GM12891 (cell line): ENCODE measurements around the gene EPHB4.

Source experiments
- PAX5 ChIP-seq: IDR thresholded peaks from 2 replicates; pipeline ENCODE4 v1.6.1; 2011; ENCODE audit warnings: low read length, moderate library complexity, mild to moderate bottlenecking; ENCODE audit not compliant: insufficient read depth, severe bottlenecking
- POLR2A ChIP-seq: IDR thresholded peaks from 2 replicates; pipeline ENCODE4 v1.6.1; 2011; ENCODE audit warnings: low read depth, low read length, control low read depth
- POLR2AphosphoS5 ChIP-seq: IDR thresholded peaks from 2 replicates; pipeline ENCODE4 v1.6.1; 2011; ENCODE audit warnings: low read depth, low read length, control low read depth
- SPI1 ChIP-seq: IDR thresholded peaks from 2 replicates; pipeline ENCODE4 v1.6.1; 2011; ENCODE audit warnings: low read depth, low read length, control low read depth
- TAF1 ChIP-seq: IDR thresholded peaks from 2 replicates; pipeline ENCODE4 v1.6.1; 2011; ENCODE audit warnings: low read depth, low read length, control low read depth

DNA sequence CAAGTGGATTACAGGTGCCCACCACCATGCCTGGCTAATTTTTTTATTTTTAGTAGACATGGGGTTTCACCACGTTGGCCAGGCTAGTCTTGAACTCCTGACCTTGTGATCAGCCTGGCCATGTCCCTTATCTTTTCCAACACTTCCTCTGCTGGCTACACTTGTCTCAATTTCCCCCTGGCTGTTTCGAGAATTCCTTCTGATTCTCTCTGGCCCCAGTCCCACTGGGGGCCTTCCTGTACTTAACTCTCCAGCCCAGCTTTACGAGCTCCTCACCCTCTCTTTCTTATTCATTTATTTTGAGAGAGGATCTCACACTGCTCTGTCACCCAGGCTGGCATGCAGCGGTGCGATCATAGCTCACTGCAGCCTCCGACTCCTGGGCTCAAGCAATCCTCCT, 8.5 kb downstream of the EPHB4 start:
- TF ChIP-seq TAF1 (no peak), POLR2A (no peak), POLR2AphosphoS5 (no peak), SPI1 (no peak), PAX5 (no peak)
